ENCODE results near the gene USP27X.

Gene USP27X

DNA sequence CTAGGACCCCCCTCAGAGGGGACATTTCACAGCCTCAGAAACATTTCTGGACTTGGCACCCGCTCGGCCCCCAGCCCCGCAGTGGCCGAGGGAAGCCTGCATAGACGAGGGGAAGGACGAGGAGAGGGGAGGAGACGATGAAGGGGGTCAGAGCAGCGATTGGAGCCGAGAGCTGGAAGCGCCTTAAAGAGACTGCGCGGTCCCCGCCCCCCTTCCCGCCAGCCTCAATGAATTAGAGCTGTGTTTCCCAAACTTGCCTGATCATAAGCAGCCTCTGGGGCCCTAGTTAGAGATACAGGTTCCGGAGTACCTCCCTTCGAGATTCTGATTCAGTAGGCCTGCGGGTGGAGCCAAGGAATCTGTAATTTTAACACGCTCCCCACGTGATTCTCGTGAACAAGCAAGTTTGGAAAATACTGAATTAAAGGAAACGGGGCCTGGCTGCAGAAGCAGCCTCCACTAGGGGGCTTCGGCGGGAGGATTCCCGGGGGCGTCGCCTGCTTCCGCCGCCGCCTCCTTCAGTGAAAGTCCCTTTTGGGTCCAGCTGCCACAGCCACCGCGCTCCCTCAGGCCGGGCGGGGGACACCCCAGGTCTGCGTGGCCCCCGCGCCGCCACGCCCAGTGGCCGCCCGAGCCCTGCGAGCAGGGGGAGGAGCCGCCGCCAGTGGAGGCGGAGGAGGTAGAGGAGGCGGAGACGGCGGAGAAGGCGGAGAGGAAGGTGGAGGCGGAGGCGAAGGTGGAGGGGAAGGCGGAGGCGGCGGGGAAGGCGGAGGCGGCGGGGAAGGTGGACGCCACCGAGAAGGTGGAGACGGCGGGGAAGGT, at the start of gene USP27X:
TSS of gene USP27X (plus strand) at position 651 of the 822 bp plus-strand sequence. CDS start 824 bp downstream, outside the sequence.
- DNase-seq (ENCODE audit: low read depth in 2 of 2), result peak; percentile 53 to 58

DNA sequence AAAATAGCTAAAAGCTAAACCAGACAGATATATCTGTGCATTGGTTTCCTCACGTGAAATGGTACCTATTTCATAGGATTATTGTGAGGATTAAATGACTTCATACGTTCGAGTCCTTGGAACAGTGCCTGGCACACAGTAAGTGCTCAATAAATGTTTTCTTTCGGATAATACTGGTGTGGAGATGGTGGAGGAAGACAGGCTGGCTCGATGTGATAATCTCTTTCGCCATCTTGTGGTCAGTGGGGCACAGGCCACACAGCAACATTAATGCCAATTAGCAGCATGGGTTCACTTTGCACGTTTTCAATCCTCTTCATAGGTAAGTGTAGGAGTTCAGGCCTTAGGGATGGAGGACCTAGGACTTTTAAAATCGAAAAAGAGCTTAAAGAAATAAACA, 40.9 kb upstream of the USP27X start:
- no peak for DNase-seq (ENCODE audit: low read depth in 2 of 2)

DNA sequence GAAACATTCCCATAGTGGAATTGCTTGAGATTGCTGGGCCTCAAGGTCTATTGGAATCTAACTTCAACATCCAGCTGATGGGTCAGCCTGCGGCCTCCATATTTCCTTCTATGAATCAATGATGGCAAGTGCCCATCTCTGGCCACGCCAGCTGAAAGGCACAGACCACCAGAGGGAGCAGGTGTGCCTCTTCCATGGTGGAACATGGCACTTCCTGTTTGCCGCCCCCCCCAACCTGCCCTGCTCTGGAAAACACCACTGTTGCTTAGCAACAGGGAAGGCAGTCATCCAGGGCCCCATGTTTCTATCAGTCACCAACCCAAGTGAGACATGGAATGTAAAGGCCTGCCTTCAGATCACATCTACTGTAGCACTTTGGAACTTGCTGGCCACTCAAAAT, 38.6 kb upstream of the USP27X start:
- DNase-seq (ENCODE audit: low read depth in 2 of 2), result peak; percentile 27 to 34

DNA sequence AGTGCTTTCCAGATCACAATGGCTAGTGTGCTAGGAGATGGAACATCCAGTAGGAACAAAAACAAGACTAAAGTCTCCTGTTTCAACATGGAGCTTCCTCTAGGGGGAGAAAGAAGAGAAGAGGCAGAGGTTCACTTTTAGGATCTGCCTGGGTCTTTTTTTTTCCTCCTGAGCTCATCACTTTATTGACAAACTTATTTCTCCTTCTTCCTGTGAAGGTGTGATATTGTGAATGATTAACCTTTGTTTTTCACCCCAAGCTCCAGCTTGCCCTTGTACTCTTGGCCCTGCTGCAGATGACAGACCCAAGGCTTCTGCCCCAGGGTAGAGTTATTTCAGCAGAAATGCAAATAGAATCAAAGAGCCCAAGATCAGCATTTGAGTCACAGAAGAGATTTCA, 36.7 kb upstream of the USP27X start:
- no peak for DNase-seq (ENCODE audit: low read depth in 2 of 2)

DNA sequence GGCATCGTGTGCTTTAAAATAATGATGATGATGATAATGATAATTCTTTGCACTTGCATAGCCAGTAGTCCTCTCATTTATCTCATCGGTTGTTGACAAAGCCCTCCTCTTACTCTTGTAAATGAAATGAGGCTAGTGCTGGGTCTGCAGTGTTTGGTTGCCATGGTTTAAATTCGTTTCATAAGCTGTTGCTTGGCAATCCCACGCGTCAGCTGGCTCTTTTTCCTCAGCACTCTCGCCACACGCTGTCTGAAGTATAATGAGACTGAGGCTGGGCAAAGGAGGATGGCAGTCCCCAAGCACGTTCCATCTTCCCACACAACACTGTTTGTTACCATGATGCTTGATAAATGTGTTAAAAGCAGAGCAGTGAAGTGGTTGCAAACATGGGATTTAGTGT, 34.7 kb upstream of the USP27X start:
- no peak for DNase-seq (ENCODE audit: low read depth in 2 of 2)

DNA sequence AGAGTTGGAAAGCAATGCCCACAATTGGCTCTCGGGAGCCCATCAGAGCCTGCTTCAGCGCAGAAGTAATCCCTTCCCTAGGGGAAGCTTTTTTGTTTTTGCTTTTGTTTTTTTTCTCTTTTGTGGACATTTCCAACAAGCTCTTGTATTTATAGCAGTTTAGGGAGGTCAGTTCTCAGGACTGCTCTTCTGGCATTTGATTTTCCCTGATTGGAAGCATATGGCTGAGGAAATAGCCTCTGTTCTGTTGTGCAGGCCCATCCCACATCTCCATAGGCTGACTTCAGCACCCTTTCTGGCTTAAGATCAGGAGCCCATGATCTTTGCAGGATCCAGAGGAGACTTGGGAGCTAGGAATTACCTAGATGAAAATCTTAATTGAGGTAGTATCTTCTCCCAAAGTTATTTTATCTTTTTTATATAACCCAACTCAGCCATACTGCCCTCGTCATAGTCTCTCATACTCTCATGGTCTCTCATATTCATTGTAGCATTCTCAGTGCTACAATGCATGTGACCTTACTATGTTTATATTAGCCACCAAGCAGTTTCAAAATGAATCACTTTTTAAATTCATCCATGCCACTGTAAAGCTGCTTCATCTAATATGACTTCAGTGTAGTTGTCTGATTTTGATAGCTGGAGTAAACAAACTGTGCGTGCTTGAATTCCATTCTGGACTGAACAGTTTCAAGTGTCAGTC, 33.4 kb upstream of the USP27X start:
- no peak for DNase-seq (ENCODE audit: low read depth in 2 of 2)

DNA sequence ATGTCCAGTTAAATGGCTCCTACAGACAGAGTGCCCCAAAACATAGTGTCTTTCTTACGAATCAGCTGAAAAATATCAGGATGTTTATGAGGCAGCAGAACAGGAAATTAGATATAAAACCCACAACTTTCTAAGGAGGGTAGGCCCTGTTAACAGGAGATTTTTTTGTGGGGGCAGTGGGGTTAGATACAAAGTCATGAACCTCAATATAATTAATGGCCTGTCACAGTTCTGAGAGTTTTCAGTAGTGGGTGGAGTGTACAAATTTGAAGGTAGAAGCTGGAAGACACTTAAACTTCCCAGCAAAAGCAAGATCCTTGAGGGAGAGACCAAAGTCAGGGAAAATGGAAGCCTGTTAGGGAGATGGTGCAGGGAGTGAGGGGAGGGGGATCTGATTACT, 32.8 kb upstream of the USP27X start:
- no peak for DNase-seq (ENCODE audit: low read depth in 2 of 2)

DNA sequence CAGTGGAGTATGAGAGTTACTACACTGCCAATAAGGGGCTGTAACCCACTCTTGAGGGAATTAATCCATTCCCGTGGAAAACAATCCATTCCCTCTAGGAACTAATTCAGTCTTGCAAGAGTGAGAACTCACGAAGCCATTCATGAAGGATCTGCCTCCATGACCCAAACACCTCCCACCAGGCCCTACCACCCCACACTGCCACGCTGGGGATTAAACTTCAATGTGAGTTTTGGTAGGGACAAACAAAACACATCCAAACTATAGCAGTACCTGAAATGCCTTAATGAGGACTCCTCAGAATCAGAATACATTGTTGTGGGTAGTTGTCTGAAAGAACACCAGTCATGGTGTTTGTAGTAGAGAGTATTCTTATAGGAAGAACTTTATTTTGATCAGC, 31.0 kb upstream of the USP27X start:
- DNase-seq (ENCODE audit: low read depth in 2 of 2), result no peak

DNA sequence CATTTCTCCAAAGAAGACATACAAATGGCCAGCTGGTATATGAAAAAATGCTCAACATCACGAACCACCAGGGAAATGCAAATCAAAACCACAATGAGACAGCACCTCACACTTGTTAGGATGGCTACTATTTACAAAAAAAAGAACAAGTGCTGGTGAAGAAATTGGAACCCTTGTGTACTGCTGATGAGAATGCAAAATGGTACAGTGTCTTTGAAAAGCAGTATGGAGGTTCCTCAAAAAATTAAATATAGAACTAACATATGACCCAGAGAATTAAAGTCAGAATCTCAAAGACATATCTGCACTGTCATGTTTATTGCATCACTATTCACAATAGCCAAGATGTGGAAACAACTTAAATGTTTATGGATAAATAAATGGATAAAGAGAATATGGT, 29.3 kb upstream of the USP27X start:
- no peak for DNase-seq (ENCODE audit: low read depth in 2 of 2)

DNA sequence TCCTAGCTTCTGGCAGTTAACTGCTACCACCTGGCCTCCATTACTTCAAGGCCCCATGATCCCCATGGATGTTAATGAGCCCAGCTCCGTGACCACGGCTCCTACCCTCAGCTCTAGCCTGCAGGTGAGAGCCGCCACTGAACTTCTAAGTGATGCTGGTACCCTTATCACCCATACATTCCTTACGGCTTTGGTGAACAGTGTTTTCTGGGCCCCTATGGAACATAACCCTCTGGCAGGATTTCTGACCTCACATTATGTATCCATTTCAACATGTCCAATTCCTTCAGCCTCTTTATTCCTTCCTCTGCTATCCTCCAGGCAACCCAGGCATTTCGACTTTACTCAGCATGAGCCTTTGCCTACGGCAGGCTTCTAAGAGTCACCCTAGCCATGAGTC, 25.6 kb upstream of the USP27X start:
- no peak for DNase-seq (ENCODE audit: low read depth in 2 of 2)

DNA sequence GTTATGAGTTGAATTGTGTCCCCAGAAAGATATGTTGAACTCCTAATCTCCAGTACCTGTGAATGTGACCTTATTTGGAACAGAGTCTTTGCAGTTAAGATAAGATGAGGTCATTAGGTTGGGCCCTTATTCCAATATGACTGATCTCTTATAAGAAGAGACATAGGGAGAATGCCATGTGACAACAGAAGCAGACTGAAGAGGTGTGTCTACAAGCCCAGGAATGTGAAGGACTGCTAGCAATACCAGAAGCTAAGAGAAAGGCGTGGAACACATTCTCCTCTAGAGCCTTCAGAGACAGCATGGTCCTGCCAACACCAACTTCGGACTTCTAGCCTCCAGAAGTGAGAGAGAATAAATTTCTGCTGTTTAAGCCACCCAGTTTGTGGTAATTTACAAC, 22.5 kb upstream of the USP27X start:
- DNase-seq (ENCODE audit: low read depth in 2 of 2), result no peak

DNA sequence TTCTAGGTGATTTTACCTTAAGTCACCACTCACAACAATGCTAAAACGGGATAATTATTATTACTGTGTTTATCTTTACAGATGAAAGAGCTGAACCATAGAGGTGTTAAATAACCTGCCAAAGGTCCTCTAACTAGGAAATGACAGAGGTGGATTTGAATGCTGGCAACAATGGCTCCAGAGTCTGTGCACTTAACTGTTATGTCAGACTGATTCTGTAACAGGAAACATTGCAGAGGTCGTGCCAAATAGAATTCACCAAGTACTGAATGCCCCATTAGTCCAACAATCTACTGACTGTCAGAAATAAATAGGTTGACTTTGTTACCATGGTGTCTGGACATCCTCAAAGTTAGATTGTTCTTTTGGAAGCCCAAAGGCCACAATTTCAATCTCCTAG, 20.9 kb upstream of the USP27X start:
- no peak for DNase-seq (ENCODE audit: low read depth in 2 of 2)

DNA sequence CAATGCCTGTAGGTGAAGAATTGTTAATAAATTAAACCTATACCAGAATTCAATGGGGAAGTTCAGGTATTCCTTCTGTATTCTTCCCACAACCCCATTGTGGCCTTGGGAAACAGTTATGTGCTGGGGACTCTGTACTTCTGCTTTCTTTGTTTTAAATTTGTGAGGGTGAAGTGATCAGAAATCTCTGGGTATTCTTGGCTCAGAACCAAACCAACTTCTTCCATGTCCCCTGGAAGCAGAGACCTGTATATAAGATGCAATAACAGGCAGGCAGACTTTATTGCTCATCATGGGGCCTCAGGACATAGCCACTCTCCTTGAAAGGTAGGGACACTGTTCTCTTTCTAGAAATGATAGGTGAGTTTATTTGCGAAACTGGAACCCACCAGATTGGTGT, 19.8 kb upstream of the USP27X start:
- DNase-seq (ENCODE audit: low read depth in 2 of 2), result no peak

DNA sequence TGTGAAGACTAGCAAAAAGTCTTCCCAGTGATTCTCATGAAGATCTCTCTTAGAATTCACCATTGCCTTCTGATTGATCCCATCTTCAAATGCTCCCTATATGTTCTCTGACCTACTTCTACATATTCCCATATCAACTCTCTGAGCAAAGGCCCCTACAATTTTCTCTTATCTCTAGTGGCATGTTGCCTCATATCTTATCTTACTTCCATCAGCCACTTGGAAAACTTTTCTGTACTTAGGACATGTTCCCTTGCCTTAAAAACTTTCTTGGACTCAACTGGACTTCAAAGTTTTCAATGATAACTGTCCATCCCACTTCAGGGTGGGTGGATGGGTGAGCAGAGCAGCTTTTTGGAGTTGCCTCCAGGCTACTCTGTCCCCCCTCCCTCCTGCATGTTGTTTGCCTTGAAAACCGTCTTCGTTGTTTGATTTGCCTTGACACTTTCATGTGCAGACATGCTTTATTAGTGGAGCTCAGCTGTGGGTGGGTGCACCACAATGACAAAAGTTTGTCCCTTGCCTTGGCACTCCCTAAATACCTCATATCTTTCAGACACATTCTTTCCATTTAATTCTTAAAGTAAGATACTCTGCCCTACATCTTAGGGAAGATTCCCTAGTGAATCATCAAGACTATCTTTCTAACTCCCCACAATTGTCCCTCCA, 18.3 kb upstream of the USP27X start:
- DNase-seq (ENCODE audit: low read depth in 2 of 2), result no peak

DNA sequence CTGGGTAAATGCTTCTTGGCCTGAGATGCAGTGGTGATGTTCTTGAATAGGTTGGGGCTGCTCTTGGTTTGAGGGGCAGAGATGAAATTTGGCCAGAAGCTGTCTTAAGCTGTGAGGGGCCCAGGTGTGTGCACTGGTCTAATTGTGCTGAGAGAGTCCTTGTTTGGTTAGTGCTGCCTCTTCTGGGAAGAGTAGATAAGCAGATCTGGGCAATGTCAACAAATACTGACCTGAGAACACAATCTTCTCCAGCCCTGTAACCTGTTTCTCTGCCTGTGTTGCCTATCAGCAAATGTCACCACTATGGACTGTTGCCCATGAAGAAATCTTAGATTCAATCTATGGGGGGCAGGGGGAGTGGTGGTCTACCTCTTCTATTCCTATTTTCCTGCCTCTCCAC, 17.2 kb upstream of the USP27X start:
- no peak for DNase-seq (ENCODE audit: low read depth in 2 of 2)

DNA sequence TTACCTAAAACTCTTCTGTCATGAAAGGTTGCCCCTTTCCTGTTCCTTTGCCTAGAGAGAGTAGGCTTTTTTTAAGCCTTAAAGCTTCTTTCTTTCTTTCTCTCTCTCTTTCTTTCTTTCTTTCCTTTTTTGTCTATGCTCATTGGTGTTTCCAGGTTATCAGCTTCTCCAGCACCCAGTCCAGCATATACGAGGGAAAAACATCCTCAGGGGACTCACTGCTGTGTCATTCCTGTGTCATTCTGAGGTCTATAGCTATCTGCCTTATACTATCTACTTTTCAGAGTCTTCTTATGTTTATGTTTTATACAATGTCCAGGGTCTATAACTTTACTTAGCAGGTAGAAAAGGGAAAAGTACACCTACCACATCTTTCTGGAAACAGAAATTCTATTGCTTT, 10.5 kb upstream of the USP27X start:
- no peak for DNase-seq (ENCODE audit: low read depth in 2 of 2)

DNA sequence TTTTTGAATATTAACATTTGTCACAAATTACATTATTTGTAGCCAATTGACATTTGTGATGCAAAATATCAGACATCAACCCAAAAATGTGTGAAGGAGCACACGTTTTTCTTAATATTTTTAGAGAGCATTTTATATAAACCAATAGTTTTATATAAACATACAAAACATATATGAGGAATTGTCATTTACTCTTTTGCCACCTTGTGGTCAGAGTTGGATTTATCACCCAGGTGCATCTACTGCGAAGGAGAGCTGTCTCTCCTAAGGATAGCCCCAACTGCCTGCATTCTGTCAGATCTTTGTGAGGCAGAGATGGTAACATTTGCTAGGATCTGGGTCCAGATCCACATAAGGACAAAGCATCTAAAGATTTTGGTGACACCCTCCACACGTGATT, 2.5 kb upstream of the USP27X start:
- no peak for DNase-seq (ENCODE audit: low read depth in 2 of 2)

DNA sequence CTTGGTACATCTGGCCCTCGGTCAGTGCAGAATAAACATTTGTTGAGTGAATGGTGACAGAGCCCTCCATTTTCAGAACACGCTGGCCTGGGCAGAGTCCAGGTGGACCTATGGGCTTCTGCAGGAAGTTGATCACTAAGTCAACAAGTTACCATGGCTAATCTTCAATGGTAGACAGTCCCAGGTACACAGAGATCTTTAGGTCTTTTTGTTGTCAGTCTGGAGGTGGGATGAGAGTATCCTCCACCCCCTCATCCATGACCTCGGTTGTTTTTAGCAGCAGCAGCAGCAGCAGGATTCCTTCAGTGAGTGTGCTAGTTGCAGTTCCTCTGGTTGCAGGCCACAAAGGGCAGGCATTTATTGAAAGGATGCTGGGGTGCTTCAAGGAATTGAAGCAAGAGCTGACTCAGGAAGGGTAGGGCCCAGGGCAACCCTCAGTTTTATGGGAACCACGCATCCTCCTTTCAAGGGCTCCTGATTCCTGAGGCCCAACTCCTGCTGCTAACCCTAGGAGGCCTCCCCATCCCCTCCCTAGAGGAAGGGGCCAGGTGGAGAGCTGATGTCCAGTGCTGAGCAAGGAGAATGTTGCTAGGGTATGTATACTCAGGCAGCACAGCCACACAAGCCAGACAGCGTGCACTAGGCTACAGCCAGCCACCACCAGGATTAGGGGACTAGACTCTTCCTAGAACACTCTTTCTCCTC, 1.7 kb upstream of the USP27X start:
- no peak for DNase-seq (ENCODE audit: low read depth in 2 of 2)

DNA sequence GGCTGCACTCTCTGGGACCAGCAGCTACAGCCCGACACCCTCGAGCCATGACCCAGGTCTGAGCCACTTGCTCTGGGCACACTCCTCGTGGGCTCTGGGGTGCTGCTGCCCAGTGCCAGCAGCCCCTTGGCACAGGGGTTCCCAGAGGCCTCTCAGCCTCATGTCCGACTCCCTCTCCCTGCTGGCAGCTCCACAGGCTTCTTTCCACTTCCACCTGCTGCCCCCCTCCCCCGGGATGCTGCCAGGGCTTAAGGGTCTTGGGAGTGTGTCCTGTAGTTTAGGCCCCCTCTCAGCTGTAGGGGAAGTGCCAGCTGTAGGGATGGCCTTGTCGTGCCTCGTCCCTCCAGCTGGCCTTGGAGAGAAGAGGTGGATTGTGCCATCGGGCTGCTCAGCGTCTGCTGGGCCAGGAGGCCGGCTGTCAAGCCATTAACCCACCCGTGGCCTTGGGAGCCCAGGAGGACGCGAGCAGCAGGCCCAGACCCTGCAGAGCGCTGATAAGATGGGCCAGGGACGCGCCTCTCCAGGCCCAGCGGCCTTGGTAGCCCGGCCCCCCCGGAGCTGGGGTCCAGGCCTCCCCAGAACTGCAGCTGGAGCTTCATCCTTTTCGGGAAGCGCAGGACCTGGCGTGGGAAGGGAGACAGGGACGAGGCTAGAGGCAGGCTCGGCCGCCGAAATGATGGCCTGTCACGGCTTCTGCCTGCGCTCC, 1.0 kb upstream of the USP27X start:
- DNase-seq (ENCODE audit: low read depth in 2 of 2), result no peak

DNA sequence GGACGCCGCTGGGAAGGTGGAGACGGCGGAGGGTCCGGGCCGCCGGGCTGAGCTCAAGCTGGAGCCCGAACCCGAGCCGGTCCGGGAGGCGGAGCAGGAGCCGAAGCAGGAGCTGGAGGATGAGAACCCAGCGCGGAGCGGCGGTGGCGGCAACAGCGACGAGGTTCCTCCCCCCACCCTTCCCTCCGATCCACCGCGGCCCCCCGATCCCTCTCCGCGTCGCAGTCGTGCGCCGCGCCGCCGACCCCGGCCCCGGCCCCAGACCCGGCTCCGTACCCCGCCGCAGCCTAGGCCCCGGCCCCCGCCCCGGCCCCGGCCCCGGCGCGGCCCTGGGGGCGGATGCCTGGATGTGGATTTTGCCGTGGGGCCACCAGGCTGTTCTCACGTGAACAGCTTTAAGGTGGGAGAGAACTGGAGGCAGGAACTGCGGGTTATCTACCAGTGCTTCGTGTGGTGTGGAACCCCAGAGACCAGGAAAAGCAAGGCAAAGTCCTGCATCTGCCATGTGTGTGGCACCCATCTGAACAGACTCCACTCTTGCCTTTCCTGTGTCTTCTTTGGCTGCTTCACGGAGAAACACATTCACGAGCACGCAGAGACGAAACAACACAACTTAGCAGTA, 483 bp downstream of the USP27X start:
- DNase-seq (ENCODE audit: low read depth in 2 of 2), result no peak

DNA sequence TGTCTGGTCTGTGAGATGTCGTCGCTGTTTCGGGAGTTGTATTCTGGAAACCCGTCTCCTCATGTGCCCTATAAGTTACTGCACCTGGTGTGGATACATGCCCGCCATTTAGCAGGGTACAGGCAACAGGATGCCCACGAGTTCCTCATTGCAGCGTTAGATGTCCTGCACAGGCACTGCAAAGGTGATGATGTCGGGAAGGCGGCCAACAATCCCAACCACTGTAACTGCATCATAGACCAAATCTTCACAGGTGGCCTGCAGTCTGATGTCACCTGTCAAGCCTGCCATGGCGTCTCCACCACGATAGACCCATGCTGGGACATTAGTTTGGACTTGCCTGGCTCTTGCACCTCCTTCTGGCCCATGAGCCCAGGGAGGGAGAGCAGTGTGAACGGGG, 1.4 kb downstream of the USP27X start:
- no peak for DNase-seq (ENCODE audit: low read depth in 2 of 2)
